DMS153 (cell line): ENCODE measurements around the gene PCAT7.
"Not testable (repeated sequence)": the region's sequence is repeated elsewhere in the genome, so short reads cannot be mapped to it uniquely, and the experiment has no call there.

Experiments used
- DNase-seq: peaks from one replicate; lab custom pipeline; 2025; lab: John Stamatoyannopoulos, UW

The PCAT7 gene

GRCh38 chr9:94554439-94555331, at the start of gene PCAT7:
Gene PCAT7 (plus strand): TSS chr9:94555083.
- DNase-seq = no peak

- not testable (repeated sequence) for DNase-seq
Observed at GRCh38 chr9:94506370-94506769, 48.5 kb upstream of the PCAT7 start.

- DNase-seq = peak; percentile 27
Observed at GRCh38 chr9:94507531-94508258, 47.2 kb upstream of the PCAT7 start.

GRCh38 chr9:94511134-94511954, 43.5 kb upstream of the PCAT7 start:
- no peak for DNase-seq

- DNase-seq = no peak
Observed at GRCh38 chr9:94511955-94512265, 43.0 kb upstream of the PCAT7 start.

- no peak for DNase-seq
Observed at GRCh38 chr9:94514722-94515121, 40.2 kb upstream of the PCAT7 start.

GRCh38 chr9:94517254-94517653, 37.6 kb upstream of the PCAT7 start:
- DNase-seq = no peak

GRCh38 chr9:94525396-94526035, 29.4 kb upstream of the PCAT7 start:
- DNase-seq = no peak

GRCh38 chr9:94526271-94526670, 28.6 kb upstream of the PCAT7 start:
- DNase-seq = no peak

GRCh38 chr9:94526951-94527350, 27.9 kb upstream of the PCAT7 start:
- DNase-seq = no peak

- DNase-seq = no peak
Observed at GRCh38 chr9:94528886-94529285, 26.0 kb upstream of the PCAT7 start.

GRCh38 chr9:94533155-94533554, 21.7 kb upstream of the PCAT7 start:
- DNase-seq = no peak

GRCh38 chr9:94533601-94534000, 21.3 kb upstream of the PCAT7 start:
- DNase-seq = no peak

- DNase-seq = no peak
Observed at GRCh38 chr9:94534901-94535300, 20.0 kb upstream of the PCAT7 start.

- DNase-seq = no peak
Observed at GRCh38 chr9:94538908-94539307, 16.0 kb upstream of the PCAT7 start.

GRCh38 chr9:94544335-94544734, 10.5 kb upstream of the PCAT7 start:
- not testable (repeated sequence) for DNase-seq

GRCh38 chr9:94545940-94546339, 8.9 kb upstream of the PCAT7 start:
- no peak for DNase-seq

GRCh38 chr9:94553029-94553938, 1.6 kb upstream of the PCAT7 start:
- DNase-seq = no peak

GRCh38 chr9:94554078-94554438, 825 bp upstream of the PCAT7 start:
- DNase-seq = no peak

- no peak for DNase-seq
Observed at GRCh38 chr9:94557376-94557775, 2.5 kb downstream of the PCAT7 start.

- DNase-seq = no peak
Observed at GRCh38 chr9:94560237-94560636, 5.4 kb downstream of the PCAT7 start.
